Fibroblast of mammary gland (primary cell): ENCODE measurements around the gene RGS6.
A peak's percentile ranks its signal among the peaks of the same experiment; 100 is the strongest.

Experiments
- DNase-seq: peaks from one replicate; pipeline ENCODE4 v3.0.0-alpha.2; 2010; ENCODE audit warnings: low read depth
- H3K4me3 ChIP-seq: 2 replicates; pipeline ENCODE4 v1.5.1; 2011; ENCODE audit warnings: low read depth, mild to moderate bottlenecking, low read length, moderate library complexity; ENCODE audit not compliant: control insufficient read depth
- CTCF ChIP-seq: conservative IDR thresholded peaks from 2 replicates; pipeline ENCODE4 v1.5.1; 2011; ENCODE audit warnings: low read depth, low read length, inconsistent platforms; ENCODE audit not compliant: control insufficient read depth, insufficient read depth

The RGS6 gene

DNA sequence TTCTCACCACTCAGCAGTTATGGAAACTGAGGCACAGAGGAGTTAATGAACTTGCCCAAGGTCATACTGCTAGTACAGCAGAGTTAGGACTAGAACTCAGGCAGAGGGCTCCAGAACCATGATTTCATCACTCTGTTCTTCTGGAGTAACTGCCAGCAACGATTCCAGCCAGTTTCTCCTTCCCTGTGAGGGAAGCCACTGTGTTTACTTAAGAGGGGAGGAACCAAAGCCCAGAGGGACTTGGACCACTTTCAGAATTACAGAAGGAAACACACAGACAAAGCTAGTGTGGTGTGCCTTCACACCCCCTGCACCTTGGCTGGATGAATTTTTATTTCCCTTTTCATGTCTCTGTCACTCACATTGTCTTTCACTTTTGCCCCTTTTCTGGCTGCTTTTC is 563.4 kb downstream of the RGS6 start:
- DNase-seq, result peak; percentile 16
- no peak overlapping the region for H3K4me3 ChIP-seq
- no peak for TF ChIP-seq CTCF

DNA sequence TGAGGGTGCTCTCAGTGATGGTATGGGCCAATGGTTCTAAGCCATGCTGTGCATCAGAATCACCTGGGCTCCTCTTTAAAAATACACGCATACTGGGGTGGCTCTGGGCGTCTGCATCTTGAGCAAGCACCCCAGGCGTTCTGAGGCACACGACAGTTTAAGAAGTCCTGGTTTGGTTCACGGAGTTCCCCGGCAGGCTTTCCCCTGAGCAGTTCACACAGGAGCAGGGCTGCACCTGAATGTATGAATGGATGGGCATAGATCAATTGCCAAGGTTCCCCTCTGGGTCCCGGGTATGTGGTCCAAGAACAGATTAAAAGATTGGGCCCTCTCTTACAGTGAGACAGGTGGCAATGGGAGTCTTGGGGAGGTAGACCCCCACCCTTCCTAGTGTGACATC is 566.4 kb downstream of the RGS6 start:
- no peak for DNase-seq
- H3K4me3 ChIP-seq, result no peak overlapping the region
- no peak for TF ChIP-seq CTCF

DNA sequence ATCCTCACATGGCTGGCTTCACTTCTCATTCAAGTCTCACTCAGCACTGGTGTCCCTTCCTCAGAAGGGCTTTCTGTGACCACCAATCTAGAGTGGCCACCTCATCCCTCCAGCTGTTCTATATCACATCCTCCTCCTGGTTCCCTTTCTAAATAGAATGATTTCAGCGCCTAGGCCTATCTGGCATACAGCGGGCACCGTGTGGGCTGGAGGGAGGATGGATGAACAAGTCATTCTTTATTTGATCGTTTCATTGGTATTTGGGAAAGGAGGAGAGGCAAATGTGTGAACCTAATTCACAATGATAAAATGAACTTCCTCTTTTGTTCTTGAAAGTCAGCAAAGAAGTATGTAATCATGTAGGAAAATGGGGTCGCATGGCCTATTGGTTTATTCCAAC is 567.5 kb downstream of the RGS6 start:
- no peak for DNase-seq
- no peak for TF ChIP-seq CTCF
- no peak overlapping the region for H3K4me3 ChIP-seq

DNA sequence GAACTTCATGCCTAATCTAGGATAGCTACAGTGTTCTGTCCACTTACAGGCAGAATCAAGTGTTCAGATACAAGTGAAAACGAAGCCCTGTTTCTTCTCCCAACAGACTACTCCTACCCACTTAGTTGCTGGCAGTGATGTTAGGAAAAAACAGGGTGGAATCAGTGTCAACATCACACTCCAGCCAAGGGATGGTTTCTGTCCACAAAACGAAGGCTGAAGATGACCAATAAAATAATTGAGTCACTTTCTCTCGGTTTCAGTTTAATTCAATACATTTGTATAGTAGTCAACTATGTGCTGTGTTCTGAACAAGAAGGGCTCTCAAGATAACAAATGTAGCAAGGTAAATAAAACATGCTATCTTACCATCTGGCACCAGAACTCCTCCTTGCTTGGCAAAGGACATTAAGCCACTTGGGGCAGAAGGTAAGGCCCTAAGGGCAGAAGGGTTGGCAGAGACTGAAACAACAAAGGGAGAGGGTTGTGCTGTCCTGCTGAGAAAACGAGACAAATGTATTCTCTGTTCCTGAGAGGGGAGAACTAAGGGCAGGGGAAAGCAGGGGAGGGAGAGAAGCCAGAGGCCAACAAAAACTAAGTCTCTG is 568.1 kb downstream of the RGS6 start:
- peak; percentile 10 for DNase-seq
- no peak overlapping the region for H3K4me3 ChIP-seq
- no peak for TF ChIP-seq CTCF

DNA sequence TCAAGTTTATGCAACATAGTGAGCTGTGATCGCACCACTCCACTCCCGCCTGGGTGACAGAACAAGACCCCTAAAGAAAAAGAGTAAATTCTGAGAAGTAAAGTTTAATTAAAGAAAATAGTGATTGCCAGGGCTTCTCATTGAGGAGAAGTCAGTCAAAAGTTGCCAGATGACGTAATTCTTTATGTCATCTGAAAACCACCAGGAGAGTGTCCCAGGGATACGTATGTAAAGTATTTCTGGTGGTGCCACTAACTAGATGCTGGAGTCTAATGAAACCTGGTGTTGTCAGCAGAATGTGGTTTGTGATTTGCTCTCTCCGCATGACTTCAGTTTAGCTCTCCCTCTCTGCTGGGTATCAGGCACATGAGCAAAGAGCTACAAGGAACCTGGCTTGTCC is 569.2 kb downstream of the RGS6 start:
- DNase-seq, result no peak
- no peak for TF ChIP-seq CTCF
- H3K4me3 ChIP-seq, result no peak overlapping the region

GRCh38 chr14:72503271-72503670 is 571.0 kb downstream of the RGS6 start:
- no peak for TF ChIP-seq CTCF
- DNase-seq, result no peak
- no peak overlapping the region for H3K4me3 ChIP-seq
